GF-D8 (cell line): ENCODE results near the gene ST6GAL1.

ENCODE experiments used
- DNase-seq: peaks from one replicate; lab custom pipeline; 2025; lab: John Stamatoyannopoulos, UW

ST6GAL1 gene

GRCh38 chr3:187077537-187077936, 147.2 kb downstream of the ST6GAL1 start:
- no peak for DNase-seq

- DNase-seq, result no peak
Observed at GRCh38 chr3:187079090-187080022, 149.0 kb downstream of the ST6GAL1 start.

- DNase-seq, result no peak
Observed at GRCh38 chr3:187080799-187081450, 150.6 kb downstream of the ST6GAL1 start.

- DNase-seq, result no peak
Observed at GRCh38 chr3:187082758-187083375, 152.5 kb downstream of the ST6GAL1 start.

- DNase-seq, result no peak
Observed at GRCh38 chr3:187084126-187084525, 153.8 kb downstream of the ST6GAL1 start.

GRCh38 chr3:187084580-187084979, 154.3 kb downstream of the ST6GAL1 start:
- no peak for DNase-seq

- DNase-seq, result no peak
Observed at GRCh38 chr3:187085021-187085666, 154.8 kb downstream of the ST6GAL1 start.

GRCh38 chr3:187085933-187086332, 155.6 kb downstream of the ST6GAL1 start:
- DNase-seq, result no peak

GRCh38 chr3:187086831-187087230, 156.5 kb downstream of the ST6GAL1 start:
- no peak for DNase-seq

GRCh38 chr3:187088701-187089100, 158.4 kb downstream of the ST6GAL1 start:
- no peak for DNase-seq

- peak; percentile 9 for DNase-seq
Observed at GRCh38 chr3:187093320-187093719, 163.0 kb downstream of the ST6GAL1 start.

- DNase-seq, result no peak
Observed at GRCh38 chr3:187098923-187099512, 168.7 kb downstream of the ST6GAL1 start.

- peak; percentile 24 for DNase-seq
Observed at GRCh38 chr3:187101184-187102072, 171.1 kb downstream of the ST6GAL1 start.

- DNase-seq, result no peak
Observed at GRCh38 chr3:187102073-187102634, 171.8 kb downstream of the ST6GAL1 start.

GRCh38 chr3:187103251-187103650, 172.9 kb downstream of the ST6GAL1 start:
- DNase-seq, result no peak

GRCh38 chr3:187104342-187104741, 174.0 kb downstream of the ST6GAL1 start:
- no peak for DNase-seq

GRCh38 chr3:187104933-187105332, 174.6 kb downstream of the ST6GAL1 start:
- DNase-seq, result no peak

- DNase-seq, result no peak
Observed at GRCh38 chr3:187105700-187106099, 175.4 kb downstream of the ST6GAL1 start.

- DNase-seq, result no peak
Observed at GRCh38 chr3:187107989-187108388, 177.7 kb downstream of the ST6GAL1 start.

- no peak for DNase-seq
Observed at GRCh38 chr3:187110156-187110555, 179.8 kb downstream of the ST6GAL1 start.
